Measurements from ENCODE around the gene SPECC1L.

The SPECC1L gene

GRCh38 chr22:24386937-24387471 lies 116.4 kb downstream of the SPECC1L start:
- no peak overlapping the region for H3K4me3 ChIP-seq (ENCODE audit: low read depth, low read length)
- H3K4me1 ChIP-seq (ENCODE audit: control insufficient read depth, insufficient read depth, low read length) = no peaks in the 10 kb centered on the region
- H3K27ac ChIP-seq (ENCODE audit: low read depth, low read length) = no peak overlapping the region
- no peak overlapping the region for H3K9ac ChIP-seq (ENCODE audit: low read length)
- no peaks in the 10 kb centered on the region for H3K9me3 ChIP-seq (ENCODE audit: control insufficient read depth, insufficient read depth, low read depth, low read length)
- H3K27me3 ChIP-seq (ENCODE audit: control insufficient read depth, insufficient read depth, low read length) = no peaks in the 10 kb centered on the region
- peaks cover 4% of the 10 kb centered on the region; the same call in 1 of the 2 replicates for H3K36me3 ChIP-seq (ENCODE audit: control insufficient read depth, insufficient read depth, low read length)

GRCh38 chr22:24389680-24390079 lies 119.0 kb downstream of the SPECC1L start:
- H3K36me3 ChIP-seq (ENCODE audit: control insufficient read depth, insufficient read depth, low read length) = peaks cover 8% of the 10 kb centered on the region; the same call in 1 of the 2 replicates
- H3K9me3 ChIP-seq (ENCODE audit: control insufficient read depth, insufficient read depth, low read depth, low read length) = no peaks in the 10 kb centered on the region
- no peak overlapping the region for H3K9ac ChIP-seq (ENCODE audit: low read length)
- no peaks in the 10 kb centered on the region for H3K27me3 ChIP-seq (ENCODE audit: control insufficient read depth, insufficient read depth, low read length)
- no peak overlapping the region for H3K4me3 ChIP-seq (ENCODE audit: low read depth, low read length)
- H3K4me1 ChIP-seq (ENCODE audit: control insufficient read depth, insufficient read depth, low read length) = no peaks in the 10 kb centered on the region
- no peak overlapping the region for H3K27ac ChIP-seq (ENCODE audit: low read depth, low read length)

- Histone ChIP-seq H3K4me1 (ENCODE audit: control insufficient read depth, insufficient read depth, low read length) (no peaks in the 10 kb centered on the region), H3K9ac (ENCODE audit: low read length) (no peak overlapping the region), H3K27ac (ENCODE audit: low read depth, low read length) (no peak overlapping the region), H3K9me3 (ENCODE audit: control insufficient read depth, insufficient read depth, low read depth, low read length) (no peaks in the 10 kb centered on the region), H3K4me3 (ENCODE audit: low read depth, low read length) (no peak overlapping the region), H3K27me3 (ENCODE audit: control insufficient read depth, insufficient read depth, low read length) (no peaks in the 10 kb centered on the region), H3K36me3 (ENCODE audit: control insufficient read depth, insufficient read depth, low read length) (peaks cover 8% of the 10 kb centered on the region; the same call in 1 of the 2 replicates)
These were observed 119.5 kb downstream of the SPECC1L start for GRCh38 chr22:24390156-24390555.

GRCh38 chr22:24390576-24390975 lies 119.9 kb downstream of the SPECC1L start:
- Histone ChIP-seq H3K9ac (ENCODE audit: low read length) (no peak overlapping the region), H3K4me3 (ENCODE audit: low read depth, low read length) (no peak overlapping the region), H3K9me3 (ENCODE audit: control insufficient read depth, insufficient read depth, low read depth, low read length) (no peaks in the 10 kb centered on the region), H3K36me3 (ENCODE audit: control insufficient read depth, insufficient read depth, low read length) (peaks cover 12% of the 10 kb centered on the region; the same call in 1 of the 2 replicates), H3K27me3 (ENCODE audit: control insufficient read depth, insufficient read depth, low read length) (no peaks in the 10 kb centered on the region), H3K4me1 (ENCODE audit: control insufficient read depth, insufficient read depth, low read length) (no peaks in the 10 kb centered on the region), H3K27ac (ENCODE audit: low read depth, low read length) (no peak overlapping the region)

- H3K4me3 ChIP-seq (ENCODE audit: low read depth, low read length) = no peak overlapping the region
- no peaks in the 10 kb centered on the region for H3K27me3 ChIP-seq (ENCODE audit: control insufficient read depth, insufficient read depth, low read length)
- H3K9ac ChIP-seq (ENCODE audit: low read length) = no peak overlapping the region
- no peaks in the 10 kb centered on the region for H3K4me1 ChIP-seq (ENCODE audit: control insufficient read depth, insufficient read depth, low read length)
- peaks cover 21% of the 10 kb centered on the region; the same call in 1 of the 2 replicates for H3K36me3 ChIP-seq (ENCODE audit: control insufficient read depth, insufficient read depth, low read length)
- H3K27ac ChIP-seq (ENCODE audit: low read depth, low read length) = no peak overlapping the region
- H3K9me3 ChIP-seq (ENCODE audit: control insufficient read depth, insufficient read depth, low read depth, low read length) = no peaks in the 10 kb centered on the region
These were observed 121.2 kb downstream of the SPECC1L start for GRCh38 chr22:24391836-24392217.

- Histone ChIP-seq H3K4me1 (ENCODE audit: control insufficient read depth, insufficient read depth, low read length) (no peaks in the 10 kb centered on the region), H3K27me3 (ENCODE audit: control insufficient read depth, insufficient read depth, low read length) (no peaks in the 10 kb centered on the region), H3K4me3 (ENCODE audit: low read depth, low read length) (no peak overlapping the region), H3K9me3 (ENCODE audit: control insufficient read depth, insufficient read depth, low read depth, low read length) (no peaks in the 10 kb centered on the region), H3K36me3 (ENCODE audit: control insufficient read depth, insufficient read depth, low read length) (peaks cover 23% of the 10 kb centered on the region; the same call in 1 of the 2 replicates), H3K27ac (ENCODE audit: low read depth, low read length) (no peak overlapping the region), H3K9ac (ENCODE audit: low read length) (no peak overlapping the region)
These were observed 121.7 kb downstream of the SPECC1L start for GRCh38 chr22:24392218-24392931.

GRCh38 chr22:24393012-24393559 lies 122.5 kb downstream of the SPECC1L start:
- no peak overlapping the region for H3K4me3 ChIP-seq (ENCODE audit: low read depth, low read length)
- H3K27me3 ChIP-seq (ENCODE audit: control insufficient read depth, insufficient read depth, low read length) = no peaks in the 10 kb centered on the region
- H3K36me3 ChIP-seq (ENCODE audit: control insufficient read depth, insufficient read depth, low read length) = peaks cover 28% of the 10 kb centered on the region
- no peaks in the 10 kb centered on the region for H3K4me1 ChIP-seq (ENCODE audit: control insufficient read depth, insufficient read depth, low read length)
- no peak overlapping the region for H3K9ac ChIP-seq (ENCODE audit: low read length)
- no peak overlapping the region for H3K27ac ChIP-seq (ENCODE audit: low read depth, low read length)
- H3K9me3 ChIP-seq (ENCODE audit: control insufficient read depth, insufficient read depth, low read depth, low read length) = no peaks in the 10 kb centered on the region

GRCh38 chr22:24393848-24394247 lies 123.2 kb downstream of the SPECC1L start:
- Histone ChIP-seq H3K36me3 (ENCODE audit: control insufficient read depth, insufficient read depth, low read length) (peaks cover 36% of the 10 kb centered on the region), H3K27me3 (ENCODE audit: control insufficient read depth, insufficient read depth, low read length) (no peaks in the 10 kb centered on the region), H3K4me3 (ENCODE audit: low read depth, low read length) (no peak overlapping the region), H3K27ac (ENCODE audit: low read depth, low read length) (no peak overlapping the region), H3K9ac (ENCODE audit: low read length) (no peak overlapping the region), H3K4me1 (ENCODE audit: control insufficient read depth, insufficient read depth, low read length) (no peaks in the 10 kb centered on the region), H3K9me3 (ENCODE audit: control insufficient read depth, insufficient read depth, low read depth, low read length) (no peaks in the 10 kb centered on the region)

GRCh38 chr22:24394254-24394653 lies 123.6 kb downstream of the SPECC1L start:
- no peaks in the 10 kb centered on the region for H3K4me1 ChIP-seq (ENCODE audit: control insufficient read depth, insufficient read depth, low read length)
- H3K36me3 ChIP-seq (ENCODE audit: control insufficient read depth, insufficient read depth, low read length) = peaks cover 37% of the 10 kb centered on the region
- no peaks in the 10 kb centered on the region for H3K27me3 ChIP-seq (ENCODE audit: control insufficient read depth, insufficient read depth, low read length)
- H3K9ac ChIP-seq (ENCODE audit: low read length) = no peak overlapping the region
- no peak overlapping the region for H3K27ac ChIP-seq (ENCODE audit: low read depth, low read length)
- H3K9me3 ChIP-seq (ENCODE audit: control insufficient read depth, insufficient read depth, low read depth, low read length) = no peaks in the 10 kb centered on the region
- no peak overlapping the region for H3K4me3 ChIP-seq (ENCODE audit: low read depth, low read length)

- Histone ChIP-seq H3K36me3 (ENCODE audit: control insufficient read depth, insufficient read depth, low read length) (peaks cover 51% of the 10 kb centered on the region), H3K4me3 (ENCODE audit: low read depth, low read length) (no peak overlapping the region), H3K9ac (ENCODE audit: low read length) (no peak overlapping the region), H3K27me3 (ENCODE audit: control insufficient read depth, insufficient read depth, low read length) (no peaks in the 10 kb centered on the region), H3K27ac (ENCODE audit: low read depth, low read length) (no peak overlapping the region), H3K9me3 (ENCODE audit: control insufficient read depth, insufficient read depth, low read depth, low read length) (no peaks in the 10 kb centered on the region), H3K4me1 (ENCODE audit: control insufficient read depth, insufficient read depth, low read length) (no peaks in the 10 kb centered on the region)
These were observed 127.8 kb downstream of the SPECC1L start for GRCh38 chr22:24398409-24398808.

- no peak overlapping the region for H3K9ac ChIP-seq (ENCODE audit: low read length)
- H3K27ac ChIP-seq (ENCODE audit: low read depth, low read length) = no peak overlapping the region
- H3K36me3 ChIP-seq (ENCODE audit: control insufficient read depth, insufficient read depth, low read length) = peaks cover 65% of the 10 kb centered on the region
These were observed 129.5 kb downstream of the SPECC1L start for GRCh38 chr22:24400034-24400725.

More at GRCh38 chr22:24400034-24400725, 129.5 kb downstream of the SPECC1L start:
- Histone ChIP-seq H3K4me3 (ENCODE audit: low read depth, low read length) (no peak overlapping the region), H3K9me3 (ENCODE audit: control insufficient read depth, insufficient read depth, low read depth, low read length) (peaks cover 3% of the 10 kb centered on the region; the same call in 1 of the 2 replicates), H3K4me1 (ENCODE audit: control insufficient read depth, insufficient read depth, low read length) (no peaks in the 10 kb centered on the region), H3K27me3 (ENCODE audit: control insufficient read depth, insufficient read depth, low read length) (no peaks in the 10 kb centered on the region)

All from HUES6 (cell line).